HG03520 (cell line): ENCODE results near the gene CEBPE.
"Not testable (repeated sequence)": the region's sequence is repeated elsewhere in the genome, so short reads cannot be mapped to it uniquely, and the experiment has no call there.

Source experiments
- ATAC-seq: cut with Tn5 transposase; IDR thresholded peaks from one replicate; pipeline ENCODE4 v1.9.1; 2021; ENCODE audit warnings: mild to moderate bottlenecking, moderate library complexity; ENCODE audit not compliant: unreplicated experiment

Gene CEBPE

DNA sequence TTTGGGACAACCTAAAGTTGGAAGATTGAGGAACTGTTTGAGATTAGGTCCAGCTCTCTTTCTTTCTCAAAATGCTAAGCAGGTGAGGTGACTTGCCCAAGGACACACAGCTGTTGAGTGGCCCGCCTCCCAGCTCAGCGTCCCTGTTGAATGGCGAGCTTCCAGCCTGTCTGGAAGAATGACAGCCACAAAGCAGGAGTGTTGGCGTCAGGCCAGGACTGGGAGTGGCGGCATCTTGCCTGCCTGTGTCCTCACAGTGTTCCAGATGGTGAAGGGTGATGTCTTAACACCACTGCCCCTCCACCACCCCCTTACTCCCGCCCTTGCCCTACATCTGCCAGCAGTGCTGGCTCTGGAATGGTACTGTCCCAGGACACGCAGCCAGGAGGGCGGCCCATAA lies 4.4 kb upstream of the CEBPE start:
- no peak for ATAC-seq

DNA sequence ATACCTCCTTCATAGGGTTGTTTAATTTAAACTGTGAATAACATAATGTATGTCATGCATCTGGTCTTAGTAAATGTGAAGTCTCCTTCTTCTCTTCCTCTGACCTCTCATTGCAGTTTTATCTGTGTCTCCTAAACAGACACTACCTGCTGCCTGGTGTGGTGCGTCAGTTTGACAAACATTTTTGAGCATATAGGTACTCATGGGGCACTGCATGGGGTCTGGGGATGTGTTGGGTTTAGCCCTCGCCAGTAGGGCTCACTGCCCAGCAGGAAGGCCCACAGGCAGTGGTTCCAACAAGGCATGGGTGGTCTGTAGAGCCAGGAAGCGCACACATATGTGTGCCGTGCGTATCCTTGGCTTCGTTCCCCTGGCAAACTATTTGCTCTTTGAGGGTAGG lies 3.0 kb upstream of the CEBPE start:
- ATAC-seq, result no peak

DNA sequence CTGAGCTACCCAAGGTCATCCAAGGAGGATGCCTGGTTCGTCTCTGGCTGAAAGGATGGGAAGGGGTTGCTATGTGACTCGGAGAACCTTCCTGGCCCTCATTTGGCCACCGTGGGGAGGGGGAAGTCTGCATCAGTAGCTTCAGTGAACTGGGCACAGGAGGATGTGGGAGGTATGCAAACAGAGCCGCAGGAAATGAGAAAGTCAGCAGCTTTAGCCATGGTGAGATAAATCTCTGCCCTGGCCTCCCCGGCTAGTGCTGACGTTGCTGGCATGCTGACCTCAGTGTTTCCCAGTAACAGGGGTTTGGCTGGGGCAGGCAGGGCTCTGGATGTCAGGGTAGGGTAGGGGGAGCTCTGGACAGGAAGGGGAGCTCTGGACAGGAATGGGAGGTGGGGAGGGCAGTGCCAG lies 2.3 kb upstream of the CEBPE start:
- ATAC-seq, result no peak

DNA sequence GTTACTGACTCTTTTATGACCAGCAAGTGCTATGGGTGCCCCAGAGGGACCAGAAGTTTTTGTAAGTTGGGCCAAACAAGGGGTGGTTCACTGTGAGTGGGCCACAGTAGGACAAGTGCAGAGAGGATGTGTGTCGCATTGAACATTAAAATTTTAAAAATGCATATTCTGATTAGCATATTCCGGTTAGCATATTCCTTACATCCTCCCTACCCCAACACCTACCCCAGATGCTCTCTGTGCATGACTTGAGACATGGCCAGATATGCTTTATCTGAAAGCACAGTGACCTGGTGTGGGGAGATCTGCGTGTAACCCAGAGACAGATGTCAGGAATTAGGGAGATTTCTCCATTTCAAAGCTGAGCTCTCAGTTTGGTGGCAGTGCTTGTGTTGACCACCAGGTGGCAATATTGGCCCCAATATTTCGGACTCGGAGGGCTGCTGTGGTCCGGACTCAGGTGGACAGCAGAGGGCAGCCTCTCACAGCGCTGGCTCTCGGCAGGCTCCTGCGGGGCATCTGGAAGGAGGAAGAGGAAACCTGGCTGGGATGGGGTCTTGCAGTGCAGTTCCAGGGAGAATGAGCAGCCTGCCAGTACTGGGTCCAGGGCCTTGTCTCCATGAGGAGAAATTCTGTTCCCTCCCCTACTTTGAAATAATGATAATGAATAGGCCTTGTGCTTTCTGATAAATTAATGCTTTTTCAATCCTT lies 1.6 kb upstream of the CEBPE start:
- ATAC-seq, result peak; percentile 62

DNA sequence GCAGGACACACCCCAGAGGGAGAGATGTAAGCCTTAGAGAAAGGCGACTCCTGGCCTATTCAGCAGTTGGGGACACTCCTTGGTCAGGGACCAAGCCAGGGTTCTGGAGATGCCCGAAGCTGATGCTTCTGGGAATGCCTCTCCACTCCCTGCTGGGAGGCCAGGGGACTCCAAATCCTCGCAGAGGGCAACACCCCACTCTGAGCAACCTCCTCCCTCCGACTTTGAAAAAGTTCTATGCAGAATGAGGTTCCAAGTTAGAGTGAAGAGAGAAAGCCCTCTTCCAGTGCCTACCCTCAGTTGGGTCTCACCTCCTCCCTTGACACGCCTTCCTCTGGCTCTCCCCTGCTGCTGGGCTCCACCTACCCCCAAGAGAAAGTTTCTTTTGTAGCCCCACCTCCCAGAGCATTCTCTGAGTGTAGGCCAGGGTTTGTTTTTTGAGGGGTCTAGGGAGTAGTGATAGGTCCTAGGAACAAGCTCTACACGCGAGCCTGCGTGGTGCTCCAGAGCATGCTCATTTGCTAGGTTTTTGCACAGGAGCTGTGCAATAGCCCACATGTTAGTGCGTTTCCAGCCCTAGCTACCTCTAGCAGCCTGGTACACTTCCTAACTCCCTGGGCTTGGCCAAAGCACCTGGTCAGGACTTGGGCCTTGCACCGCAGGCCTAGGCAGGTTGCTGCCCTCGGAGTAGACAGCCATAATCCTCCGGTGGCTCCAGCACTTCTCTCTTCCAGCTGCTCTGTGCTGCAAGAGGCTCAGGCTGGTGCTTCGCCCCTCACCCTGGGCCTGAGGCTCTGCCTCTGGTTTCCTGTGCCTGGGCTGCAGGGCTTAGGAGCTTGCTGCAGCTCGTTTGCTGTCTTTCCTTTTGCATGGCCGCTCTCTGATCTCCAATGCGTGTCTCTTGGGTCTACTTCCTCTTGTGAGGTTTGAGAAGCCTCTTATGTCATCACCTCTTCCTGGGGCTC lies 590 bp upstream of the CEBPE start:
- no peak for ATAC-seq

DNA sequence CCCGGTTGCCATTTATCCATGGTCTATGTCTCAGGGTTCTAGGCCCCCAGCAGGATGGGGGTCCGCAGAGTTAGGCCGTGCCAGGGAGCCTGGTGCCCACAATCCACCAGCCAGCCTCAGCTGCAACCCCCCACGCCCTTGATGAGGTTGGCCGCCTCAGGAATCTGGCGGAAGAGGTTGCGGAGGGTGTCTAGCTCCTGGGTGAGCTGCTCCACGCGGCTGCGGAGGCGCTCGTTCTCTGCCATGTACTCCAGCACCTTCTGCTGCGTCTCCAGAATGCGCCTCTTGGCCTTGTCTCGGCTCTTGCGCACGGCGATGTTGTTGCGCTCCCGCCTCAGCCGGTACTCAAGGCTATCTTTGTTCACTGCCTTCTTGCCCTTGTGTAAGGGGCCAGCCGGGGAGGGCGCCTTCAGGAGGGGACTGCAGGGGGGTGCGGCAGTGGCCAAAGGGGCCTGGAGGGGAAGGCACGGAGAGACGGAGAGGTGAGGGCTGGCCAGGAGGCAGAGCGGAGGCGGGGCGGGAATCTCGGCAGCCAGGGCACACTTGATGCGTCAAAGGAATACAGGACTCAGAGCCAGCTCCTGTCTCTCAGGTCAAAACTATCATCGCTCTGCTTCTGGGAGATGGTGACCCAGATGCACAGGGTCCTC lies 1.6 kb downstream of the CEBPE start:
- ATAC-seq, result no peak

DNA sequence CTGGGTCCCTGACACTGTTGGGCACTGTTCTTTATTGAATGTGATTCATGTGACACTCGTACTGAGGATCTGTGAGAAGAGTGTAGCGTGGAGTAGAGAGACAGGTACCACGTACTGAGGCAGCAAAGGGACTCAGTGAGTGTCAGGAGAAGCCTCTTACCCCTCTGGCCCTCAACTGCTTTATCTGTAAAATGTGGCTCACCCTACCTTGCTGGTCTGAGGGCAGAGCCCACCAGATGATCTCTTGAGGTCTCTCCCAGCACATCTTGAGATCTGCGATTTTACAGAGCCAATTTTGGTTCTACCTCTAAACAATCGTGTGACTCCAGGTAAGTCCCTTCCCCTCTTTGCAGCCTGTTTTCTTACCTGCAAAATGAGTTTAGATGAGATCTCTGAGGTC lies 3.1 kb downstream of the CEBPE start:
- no peak for ATAC-seq

DNA sequence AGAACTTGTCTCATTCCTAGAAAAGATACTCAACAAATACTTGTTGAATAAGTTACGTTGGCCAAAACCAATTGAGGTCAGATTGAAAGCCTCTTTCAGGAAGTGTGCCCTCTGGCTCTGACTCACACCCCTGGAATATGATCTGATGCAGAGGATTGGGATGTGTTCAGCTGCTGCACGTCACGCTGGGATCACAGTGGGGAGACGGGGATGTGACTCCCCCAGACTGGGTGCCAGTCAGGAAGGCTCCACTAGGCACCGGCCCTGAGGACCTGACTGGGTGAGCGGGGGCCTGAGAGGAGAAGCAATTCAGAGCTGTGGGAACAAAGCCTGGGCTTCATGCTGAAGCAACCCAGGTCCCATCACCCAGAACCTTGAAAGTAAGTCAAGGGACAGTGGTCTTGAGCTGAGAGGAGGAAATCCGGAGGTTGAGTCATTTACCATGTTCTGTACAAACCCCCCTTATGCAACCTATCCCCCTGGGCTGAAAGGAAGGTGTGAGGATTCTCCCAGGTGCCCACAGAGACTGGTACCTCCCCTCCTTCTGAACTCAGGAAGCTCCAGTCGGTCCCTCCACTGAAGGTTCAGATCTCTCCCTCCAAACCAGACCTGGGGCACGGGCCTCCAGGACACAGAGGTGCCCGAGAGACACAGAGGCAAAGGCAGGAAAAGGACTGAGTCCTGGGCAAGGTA lies 3.9 kb downstream of the CEBPE start:
- no peak for ATAC-seq

DNA sequence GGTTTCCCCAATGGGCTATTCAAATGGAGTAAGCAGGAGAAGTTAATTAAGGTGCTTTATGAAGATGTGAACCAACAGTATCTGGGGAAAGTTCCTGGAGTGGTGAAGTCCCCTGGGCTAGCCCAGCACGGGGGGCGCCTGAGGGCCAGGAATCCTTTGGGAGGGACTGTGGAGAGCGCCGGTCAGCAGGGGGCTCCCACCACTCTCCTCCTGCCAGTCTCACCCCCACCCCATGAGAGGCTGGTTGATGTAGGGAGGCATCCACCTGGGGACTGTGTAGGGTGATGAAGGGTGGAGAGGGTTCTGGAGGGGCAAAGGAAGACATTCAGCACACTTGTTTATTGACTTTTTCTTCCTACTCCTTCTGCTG lies 4.4 kb downstream of the CEBPE start:
- no peak for ATAC-seq

DNA sequence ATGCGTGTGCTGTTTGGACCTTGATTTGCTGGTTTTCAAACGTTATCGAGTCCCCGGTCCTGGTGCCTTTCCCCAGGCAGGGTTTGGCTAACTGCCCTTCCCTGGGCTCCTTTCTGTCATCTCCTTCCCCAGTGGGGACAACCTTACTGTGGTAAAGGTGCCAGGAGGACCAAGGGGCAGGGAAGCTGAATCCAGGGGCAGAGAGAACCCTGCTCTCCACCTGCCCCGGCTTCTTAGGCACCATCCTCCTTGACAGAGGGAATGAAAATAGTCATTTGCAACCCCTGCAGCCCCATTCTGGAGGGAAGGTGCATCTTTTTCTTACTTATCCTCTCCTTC lies 5.0 kb downstream of the CEBPE start:
- ATAC-seq, result no peak

DNA sequence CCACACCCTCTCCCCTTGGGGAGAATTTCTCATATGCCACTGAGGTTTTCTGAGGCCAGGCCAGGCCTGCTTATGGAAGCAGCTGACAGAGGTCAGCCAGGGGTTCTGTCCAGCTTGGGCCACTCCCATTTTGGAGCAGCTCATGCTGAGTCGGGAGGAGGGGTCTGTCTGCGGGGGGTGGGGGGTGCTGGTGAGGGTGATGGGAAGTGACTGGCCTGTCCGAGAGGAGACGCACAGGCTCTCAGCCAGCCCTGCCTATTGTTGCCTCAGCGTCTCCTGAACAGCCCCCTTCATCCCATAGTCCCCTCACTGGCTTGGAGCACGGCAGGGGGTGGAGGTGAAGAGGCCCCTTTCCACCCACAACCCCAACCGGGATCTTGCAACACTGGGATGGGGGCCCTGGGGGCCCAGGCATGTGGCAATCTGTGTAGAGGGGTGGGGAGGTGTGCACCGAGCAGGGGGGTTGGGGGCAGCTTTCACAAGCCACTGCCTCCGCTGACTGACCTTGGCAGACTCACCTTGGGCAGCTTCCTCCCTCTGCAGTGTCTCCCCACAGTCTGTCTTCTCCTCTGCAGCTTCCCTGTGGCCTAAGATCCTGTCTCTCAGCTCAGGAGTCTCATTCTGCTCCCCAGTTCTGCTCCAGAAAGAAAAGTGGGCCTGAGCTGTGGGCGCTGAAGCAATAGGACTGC lies 5.5 kb downstream of the CEBPE start:
- ATAC-seq, result no peak

DNA sequence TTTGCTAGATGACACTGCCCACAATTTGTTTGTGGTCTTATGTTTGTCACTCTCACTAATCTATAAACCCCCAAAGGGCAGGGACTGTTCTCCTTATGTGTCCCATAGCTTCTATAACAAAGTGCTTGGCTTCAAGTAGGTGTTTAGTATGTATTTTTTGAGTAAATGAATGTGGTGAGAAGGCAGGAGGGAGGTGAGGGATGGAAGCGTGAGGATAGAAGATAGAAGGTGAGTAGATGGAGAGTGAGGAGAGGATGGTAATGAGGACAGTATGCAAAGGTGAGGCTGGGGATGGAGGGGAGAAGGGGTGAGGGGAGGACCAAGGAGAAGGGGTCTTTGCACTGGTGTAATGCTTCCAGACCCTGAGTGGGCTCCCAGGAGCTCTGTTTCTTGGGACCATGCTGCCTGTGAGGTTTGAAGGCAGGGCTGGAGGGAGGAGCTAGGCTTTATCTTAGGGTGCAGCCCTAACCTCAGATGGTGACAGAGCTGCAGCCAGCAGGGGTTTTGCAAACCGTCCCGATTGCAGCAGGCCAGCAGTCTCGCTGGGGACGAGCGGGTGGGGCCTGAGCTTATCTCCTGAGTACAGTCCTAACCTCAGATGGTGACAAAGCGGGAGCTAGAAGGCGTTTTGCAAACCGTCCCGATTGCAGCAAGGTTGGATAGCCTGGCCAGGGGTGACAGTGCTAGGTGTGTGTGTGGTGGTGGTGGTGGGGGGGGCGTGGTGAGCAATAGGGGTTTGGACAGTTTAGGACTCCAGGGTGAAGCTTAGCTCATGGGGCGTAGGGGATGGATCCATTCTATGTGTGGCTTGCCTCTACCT lies 6.5 kb downstream of the CEBPE start:
- ATAC-seq, result no peak

DNA sequence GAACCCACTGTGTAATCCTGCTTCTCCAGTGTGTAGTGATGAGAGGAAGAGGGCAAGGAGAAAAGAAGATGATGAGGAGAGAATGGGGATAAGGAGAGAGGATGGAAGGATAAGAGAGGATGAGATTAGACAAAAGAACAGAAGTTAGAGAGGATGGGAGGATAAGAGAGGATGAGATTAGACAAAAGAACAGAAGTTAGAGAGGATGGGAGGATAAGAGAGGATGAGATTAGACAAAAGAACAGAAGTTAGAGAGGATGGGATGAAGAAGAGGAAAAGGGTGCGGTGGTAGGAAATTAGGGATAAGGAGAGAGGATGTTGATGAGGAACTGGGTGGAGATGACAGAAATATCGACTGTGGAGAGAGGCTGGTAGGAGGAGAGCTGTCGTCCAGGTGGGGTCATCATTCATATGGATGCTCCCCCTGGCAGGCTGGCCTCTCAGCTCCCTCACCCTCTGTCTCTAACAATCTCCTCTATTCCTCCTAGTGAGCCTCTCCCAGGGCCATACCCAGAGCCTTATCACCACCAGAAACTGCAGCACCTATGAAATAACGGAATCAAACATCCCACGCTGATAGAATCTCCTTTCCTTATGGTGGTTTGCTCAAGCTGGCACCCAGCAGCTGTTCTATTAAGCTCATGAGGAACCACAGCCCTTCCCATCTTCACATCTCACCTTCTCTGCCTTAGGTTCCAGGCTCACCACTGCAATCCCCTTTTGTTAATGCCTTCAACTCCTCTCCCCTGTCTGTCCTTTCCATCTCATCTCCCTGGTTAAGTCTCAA lies 8.3 kb downstream of the CEBPE start:
- ATAC-seq, result no peak

DNA sequence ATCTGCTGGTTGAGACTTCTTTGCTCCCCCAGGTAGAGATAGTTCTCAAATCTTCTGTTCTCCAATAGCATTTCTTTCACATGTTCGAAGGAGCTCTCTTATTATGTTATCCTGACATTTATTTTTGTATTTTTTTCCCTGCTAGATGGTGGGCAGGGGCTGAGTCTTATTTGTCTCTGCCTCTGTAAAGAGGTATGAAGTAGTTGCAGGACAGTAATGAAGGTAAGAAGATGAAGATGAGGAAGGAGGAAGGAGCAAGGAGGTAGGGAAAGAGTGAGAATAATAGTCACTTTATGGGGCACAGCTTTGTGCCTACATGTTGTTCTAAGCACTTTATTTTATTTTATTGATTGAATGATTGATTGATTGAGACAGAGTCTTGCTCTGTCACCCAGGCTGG lies 9.3 kb downstream of the CEBPE start:
- ATAC-seq, result no peak

DNA sequence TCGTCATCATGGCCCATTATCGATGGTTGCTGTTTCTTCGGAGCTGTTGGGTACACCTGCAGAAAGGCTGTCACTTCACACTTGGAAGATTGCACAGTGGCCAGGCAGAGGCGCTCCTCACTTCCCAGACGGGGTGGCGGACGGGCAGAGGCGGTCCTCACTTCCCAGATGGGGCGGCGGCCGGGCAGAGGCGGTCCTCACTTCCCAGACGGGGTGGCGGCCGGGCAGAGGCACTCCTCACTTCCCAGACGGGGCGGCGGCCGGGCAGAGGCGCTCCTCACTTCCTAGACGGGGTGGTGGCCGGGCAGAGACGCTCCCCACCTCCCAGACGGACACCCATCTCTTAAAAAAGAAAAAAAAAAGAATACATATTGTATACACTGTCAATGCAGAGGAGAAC lies 10.9 kb downstream of the CEBPE start:
- not testable (repeated sequence) for ATAC-seq

DNA sequence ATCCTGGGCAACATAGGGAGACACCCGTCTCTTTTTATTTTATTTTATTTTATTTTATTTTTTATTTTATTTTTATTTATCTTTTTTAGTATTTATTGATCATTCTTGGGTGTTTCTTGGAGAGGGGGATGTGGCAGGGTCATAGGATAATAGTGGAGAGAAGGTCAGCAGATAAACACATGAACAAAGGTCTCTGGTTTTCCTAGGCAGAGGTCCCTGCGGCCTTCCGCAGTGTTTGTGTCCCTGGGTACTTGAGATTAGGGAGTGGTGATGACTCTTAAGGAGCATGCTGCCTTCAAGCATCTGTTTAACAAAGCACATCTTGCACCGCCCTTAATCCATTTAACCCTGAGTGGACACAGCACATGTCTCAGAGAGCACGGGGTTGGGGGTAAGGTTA lies 11.4 kb downstream of the CEBPE start:
- ATAC-seq, result not testable (repeated sequence)

DNA sequence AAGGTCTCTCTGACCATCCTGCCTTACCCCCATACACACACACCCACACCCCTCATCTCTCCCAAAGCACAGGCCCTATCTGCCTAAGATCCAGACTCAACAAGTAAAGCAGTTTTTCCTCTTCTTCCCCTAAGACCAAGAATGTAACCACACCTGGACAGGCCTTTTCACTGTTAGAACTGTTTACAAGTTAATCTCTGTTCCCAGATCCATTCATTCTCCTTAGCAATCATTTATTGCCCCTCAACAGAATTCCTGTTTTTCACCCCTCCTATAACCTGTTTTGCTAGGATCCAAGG lies 12.4 kb downstream of the CEBPE start:
- no peak for ATAC-seq

DNA sequence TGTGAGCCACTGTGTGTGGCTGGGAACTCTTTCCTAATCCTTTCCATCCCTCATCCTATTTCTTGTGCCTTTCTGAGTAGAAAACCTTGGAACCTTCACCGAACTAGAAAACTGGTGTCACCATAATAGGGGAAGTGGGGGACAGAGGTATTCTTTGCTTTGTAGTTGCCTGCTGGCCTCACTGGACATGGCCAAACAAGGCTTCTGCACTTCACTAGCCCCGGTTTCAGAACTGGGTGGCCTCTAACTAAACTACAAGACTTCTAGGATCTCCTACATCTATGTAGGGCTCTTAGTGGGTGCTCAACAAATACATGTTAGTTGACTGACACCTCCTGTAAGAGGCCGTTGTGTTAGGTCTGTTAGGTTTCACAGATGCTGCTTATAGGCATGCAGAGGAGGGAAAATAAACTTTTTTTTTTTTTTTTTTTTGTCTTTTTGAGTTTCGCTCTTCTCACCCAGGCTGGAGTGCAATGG lies 13.7 kb downstream of the CEBPE start:
- no peak for ATAC-seq
